ENCODE measurements around the gene ATF6. TPM values are rescaled to one million over a fixed set of nuclear protein-coding genes. Genes with fewer than 3 reads are reported as not detected.

The ATF6 gene
- total and polyA plus RNA-seq, 9 of the 15 experiments (the other 6 are each of a cell fraction or from before 2014, with no cell fraction given): 11.7 to 32.4 (median 20.4) TPM

DNA sequence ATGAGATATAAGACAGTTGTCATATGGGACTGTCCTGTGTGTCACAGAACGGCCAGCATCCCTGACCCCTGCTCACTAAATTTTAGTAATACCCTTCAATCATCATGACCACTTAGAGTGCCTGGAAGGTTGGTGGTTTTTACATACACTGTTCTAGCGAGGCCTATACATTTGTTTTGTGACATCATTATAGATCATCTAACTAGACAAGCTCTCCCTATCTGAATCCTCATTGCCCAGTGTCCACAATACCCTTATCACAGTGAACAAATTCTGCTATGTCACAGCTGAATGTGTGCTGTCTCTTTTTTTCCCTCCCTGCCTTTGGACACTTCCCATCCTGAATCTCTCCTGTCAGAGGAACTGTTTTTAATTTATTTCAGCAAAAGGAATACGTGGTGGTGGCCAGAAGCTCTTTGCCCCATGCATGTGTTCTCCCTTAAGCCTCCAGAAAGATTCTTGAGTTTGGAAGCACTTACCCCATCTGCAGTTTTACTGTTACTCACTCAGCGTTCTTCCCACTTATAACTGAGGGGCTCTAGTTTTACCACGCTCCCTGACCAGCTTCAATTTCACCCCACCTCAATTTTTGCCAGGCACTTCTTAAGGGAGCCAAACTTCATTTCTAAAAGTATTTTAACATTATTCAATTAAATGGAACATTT, 187.3 kb downstream of the ATF6 start (continued):
- TF ChIP-seq CCNT2 (IDR thresholded peaks at IDR 0.05; ENCODE audit: borderline replicate concordance, extremely low read depth, insufficient read length, low read depth, low read length): peak; percentile 46
- TF ChIP-seq ARID1B (IDR thresholded peaks at IDR 0.05): peak; percentile 87
- TF ChIP-seq ZNF347 (CRISPR knock-in tag; IDR thresholded peaks at IDR 0.05; ENCODE audit: low read depth): no peak
- peak; percentile 64; the same call in 1 of the 2 replicates for TF ChIP-seq CBFA2T2 (conservative IDR thresholded peaks at IDR 0.05)
- 0 out of 2 replicates have a peak, but pooled peaks have one; percentile 30 for TF ChIP-seq FOSL1 (tag; conservative IDR thresholded peaks at IDR 0.05)
- TF ChIP-seq, protein P1, sequence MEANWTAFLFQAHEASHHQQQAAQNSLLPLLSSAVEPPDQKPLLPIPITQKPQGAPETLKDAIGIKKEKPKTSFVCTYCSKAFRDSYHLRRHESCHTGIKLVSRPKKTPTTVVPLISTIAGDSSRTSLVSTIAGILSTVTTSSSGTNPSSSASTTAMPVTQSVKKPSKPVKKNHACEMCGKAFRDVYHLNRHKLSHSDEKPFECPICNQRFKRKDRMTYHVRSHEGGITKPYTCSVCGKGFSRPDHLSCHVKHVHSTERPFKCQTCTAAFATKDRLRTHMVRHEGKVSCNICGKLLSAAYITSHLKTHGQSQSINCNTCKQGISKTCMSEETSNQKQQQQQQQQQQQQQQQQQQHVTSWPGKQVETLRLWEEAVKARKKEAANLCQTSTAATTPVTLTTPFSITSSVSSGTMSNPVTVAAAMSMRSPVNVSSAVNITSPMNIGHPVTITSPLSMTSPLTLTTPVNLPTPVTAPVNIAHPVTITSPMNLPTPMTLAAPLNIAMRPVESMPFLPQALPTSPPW (CRISPR knock-in tag; IDR thresholded peaks at IDR 0.05): no peak
- TF ChIP-seq NCOA2 (IDR thresholded peaks at IDR 0.05; ENCODE audit: partially characterized antibody in 2 of 2): peak in 1 of 2 experiments; percentile 93
- TF ChIP-seq, protein P2, sequence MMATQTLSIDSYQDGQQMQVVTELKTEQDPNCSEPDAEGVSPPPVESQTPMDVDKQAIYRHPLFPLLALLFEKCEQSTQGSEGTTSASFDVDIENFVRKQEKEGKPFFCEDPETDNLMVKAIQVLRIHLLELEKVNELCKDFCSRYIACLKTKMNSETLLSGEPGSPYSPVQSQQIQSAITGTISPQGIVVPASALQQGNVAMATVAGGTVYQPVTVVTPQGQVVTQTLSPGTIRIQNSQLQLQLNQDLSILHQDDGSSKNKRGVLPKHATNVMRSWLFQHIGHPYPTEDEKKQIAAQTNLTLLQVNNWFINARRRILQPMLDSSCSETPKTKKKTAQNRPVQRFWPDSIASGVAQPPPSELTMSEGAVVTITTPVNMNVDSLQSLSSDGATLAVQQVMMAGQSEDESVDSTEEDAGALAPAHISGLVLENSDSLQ (IDR thresholded peaks at IDR 0.05): peak; percentile 54
- TF ChIP-seq DPF2 (IDR thresholded peaks at IDR 0.05): peak; percentile 89
- no peak for TF ChIP-seq ZBTB1 (CRISPR knock-in tag; IDR thresholded peaks at IDR 0.05; ENCODE audit: borderline replicate concordance, low read depth)
- 0 out of 2 replicates have a peak, but pooled peaks have one; percentile 9 for TF ChIP-seq SPI1 (IDR thresholded peaks at IDR 0.05; ENCODE audit: borderline replicate concordance, low read depth, low read length)
- peak in 1 of 2 experiments; percentile 64; a peak in 2 of 4 replicates for TF ChIP-seq FOXA3 (CRISPR knock-in tag; conservative IDR thresholded peaks at IDR 0.05 in 1 of 2, IDR thresholded peaks at IDR 0.05 in 1 of 2)
- TF ChIP-seq SMAD1 (IDR thresholded peaks at IDR 0.05; ENCODE audit: low read depth, low read length, partially characterized antibody): no peak
- peak; percentile 53; the same call in 1 of the 2 replicates for TF ChIP-seq TAL1 (IDR thresholded peaks at IDR 0.05)
- TF ChIP-seq KLF1 (tag; IDR thresholded peaks at IDR 0.05): no peak
- TF ChIP-seq, protein P3, sequence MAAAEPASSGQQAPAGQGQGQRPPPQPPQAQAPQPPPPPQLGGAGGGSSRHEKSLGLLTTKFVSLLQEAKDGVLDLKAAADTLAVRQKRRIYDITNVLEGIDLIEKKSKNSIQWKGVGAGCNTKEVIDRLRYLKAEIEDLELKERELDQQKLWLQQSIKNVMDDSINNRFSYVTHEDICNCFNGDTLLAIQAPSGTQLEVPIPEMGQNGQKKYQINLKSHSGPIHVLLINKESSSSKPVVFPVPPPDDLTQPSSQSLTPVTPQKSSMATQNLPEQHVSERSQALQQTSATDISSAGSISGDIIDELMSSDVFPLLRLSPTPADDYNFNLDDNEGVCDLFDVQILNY (CRISPR knock-in tag; IDR thresholded peaks at IDR 0.05): no peak
- peak; percentile 92; the same call in 1 of the 2 replicates for TF ChIP-seq GATAD2A (IDR thresholded peaks at IDR 0.05)
- TF ChIP-seq ZNF133 (CRISPR knock-in tag; IDR thresholded peaks at IDR 0.05): no peak
- TF ChIP-seq SLC30A9 (CRISPR knock-in tag; IDR thresholded peaks at IDR 0.05): no peak
- no peak for TF ChIP-seq ZBTB8A (IDR thresholded peaks at IDR 0.05; ENCODE audit: partially characterized antibody)
- no peak for TF ChIP-seq PCBP2 (IDR thresholded peaks at IDR 0.05; ENCODE audit: low read depth, low read length, poor library complexity, severe bottlenecking)
- no peak for TF ChIP-seq CBX2 (IDR thresholded peaks at IDR 0.05; ENCODE audit: insufficient read depth, low read length, poor library complexity, severe bottlenecking)
